Activated naive CD4-positive, alpha-beta T cell (primary cell): ENCODE data around the gene MAML3.

Experiments used
- DNase-seq, 4 experiments: peaks; one replicate each; lab custom pipeline; 2025; lab: John Stamatoyannopoulos, UW

The MAML3 gene

DNA sequence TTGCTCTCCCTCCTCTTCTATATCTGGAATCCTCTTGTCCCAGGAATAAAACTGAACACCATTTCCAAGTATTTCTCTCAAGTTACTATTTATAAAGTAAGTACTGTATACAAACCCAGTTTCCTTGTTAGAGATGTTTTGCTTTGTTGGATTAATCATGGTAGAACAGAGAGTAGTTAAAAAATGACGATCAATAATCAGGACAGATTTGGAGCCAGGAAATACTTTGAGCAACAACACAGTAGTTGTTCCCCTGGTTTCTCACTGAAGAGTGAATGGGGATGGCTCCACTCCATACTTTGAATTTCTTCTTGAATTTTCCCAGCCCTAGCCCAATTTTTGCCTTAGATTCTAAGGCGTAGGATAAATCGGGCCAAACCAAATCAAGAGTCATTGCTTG, 467.0 kb downstream of the MAML3 start:
- no peak for DNase-seq

DNA sequence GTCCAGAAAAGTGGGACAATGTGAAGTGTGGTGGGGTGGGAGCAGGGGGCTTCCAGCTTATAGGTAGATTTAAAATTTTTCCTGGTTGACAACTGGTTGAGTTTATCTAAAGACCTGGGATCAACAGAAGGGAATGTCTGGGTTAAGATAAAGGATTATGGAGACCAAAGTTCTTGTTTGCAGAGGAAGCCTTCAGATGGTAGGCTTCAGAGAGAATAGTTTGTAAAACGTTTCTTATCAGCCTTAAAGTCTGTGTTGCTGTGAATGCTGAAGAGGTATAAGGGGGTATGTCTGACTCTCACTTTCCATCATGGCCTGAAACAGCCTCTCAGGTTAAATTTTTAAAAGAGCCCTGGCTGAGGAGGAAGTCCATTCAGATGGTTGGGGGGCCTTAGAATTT, 467.9 kb downstream of the MAML3 start:
- DNase-seq: no peak

DNA sequence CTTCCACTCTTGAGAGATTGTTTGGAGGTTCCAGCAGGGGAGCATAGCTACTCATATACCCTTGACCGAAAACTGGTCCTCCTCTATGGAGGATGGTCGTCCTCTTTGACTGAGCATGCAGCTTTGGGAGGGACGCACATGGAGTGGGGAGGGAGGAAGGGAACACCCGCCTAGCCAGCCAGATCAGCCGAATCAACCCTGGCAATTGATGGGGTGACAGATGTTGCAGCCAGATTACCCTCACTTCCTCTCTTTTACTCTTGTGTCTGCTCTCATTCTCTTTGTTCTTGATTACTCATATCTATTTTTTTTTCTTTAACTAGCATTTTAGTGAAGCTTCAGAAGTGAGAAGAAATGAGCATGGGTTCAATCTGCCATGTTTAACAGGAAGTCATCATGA, 468.8 kb downstream of the MAML3 start:
- DNase-seq: no peak

DNA sequence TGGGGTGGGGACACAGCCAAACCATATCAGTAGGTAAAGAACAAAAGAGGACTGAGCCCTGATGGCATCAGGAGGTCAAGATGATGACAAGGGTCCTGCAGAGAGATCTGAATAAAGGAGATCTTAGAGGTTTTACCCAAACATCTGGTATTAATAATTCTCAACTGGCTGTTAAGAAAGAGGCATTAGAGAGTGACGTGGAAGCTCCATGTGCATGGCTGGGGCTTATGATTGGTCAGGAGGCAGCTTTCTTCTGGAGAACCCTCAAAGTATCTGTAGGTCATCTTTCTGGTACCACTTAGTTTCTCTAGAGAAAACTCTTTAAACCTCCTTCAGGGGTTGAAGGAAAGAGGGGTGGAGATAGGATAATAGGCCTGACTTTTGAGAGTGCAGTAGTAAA, 469.6 kb downstream of the MAML3 start:
- no peak for DNase-seq

DNA sequence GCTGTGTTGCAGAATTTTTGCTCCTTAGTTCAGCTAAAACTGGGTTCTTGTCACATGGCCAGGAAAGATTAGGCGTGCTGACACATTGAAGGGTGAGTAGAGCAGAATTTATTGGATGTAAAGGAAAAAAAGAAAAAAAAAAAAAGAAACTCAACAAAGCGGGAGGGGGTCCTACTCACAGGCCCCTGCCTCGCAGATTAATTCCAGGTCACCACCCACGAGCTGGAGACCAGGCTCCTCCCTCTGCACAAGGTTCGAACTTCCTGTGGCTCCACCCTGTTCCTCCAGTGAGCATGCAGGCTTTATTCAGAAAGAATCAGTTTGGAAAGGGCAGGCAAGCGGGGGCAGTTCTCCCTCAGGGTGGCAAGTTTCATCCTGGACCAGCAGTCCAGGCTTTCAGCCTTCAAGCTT, 471.2 kb downstream of the MAML3 start:
- no peak for DNase-seq

DNA sequence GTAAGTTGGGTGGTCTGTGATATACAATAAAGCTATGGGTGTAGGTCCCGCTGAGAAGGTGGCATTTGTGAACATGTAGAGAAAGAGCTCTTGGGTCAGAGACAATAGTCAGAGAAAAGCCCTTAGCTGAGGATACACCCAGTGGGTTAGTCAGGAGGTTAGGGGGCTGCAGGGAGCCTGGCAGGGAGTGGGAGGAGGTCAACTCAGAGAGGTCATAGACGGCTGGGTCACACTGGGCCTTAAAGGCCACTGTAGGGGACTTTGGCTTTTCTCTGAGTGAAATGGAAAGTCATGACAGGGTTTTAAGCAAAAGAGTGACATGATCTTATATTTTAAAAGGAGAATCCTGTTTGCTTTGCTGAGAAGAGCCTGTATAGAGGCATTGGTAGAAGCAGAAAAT, 471.7 kb downstream of the MAML3 start:
- DNase-seq: no peak

DNA sequence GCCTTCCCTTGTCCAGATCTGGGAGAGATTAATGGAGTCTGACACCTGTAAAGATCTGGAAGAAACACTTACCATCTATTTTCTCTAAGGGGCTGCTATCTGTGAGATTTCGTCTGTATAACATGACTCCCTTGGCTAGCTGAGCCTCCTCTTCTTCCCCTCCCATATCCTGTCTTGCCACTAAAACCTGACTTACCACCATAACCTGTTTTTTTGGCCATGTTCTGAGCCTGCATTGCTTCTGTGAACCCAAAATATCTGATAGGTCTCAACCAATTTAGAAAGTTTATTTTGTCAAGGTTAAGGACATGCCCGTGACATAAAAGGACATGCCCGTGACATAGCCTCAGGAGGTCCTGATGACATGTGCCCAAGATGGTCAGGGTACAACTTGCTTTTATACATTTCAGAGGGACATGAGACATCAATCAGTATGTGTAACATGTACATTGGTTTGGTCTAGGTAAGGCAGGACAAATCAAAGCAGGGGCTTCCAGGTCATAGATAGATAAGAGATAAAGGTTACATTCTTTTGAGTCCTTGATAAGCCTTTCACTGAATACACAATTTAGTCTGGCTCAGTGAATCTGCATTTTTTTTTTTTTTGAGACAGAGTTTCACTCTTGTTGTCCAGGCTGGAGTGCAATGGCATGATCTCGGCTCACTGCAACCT, 476.9 kb downstream of the MAML3 start:
- DNase-seq: no peak

DNA sequence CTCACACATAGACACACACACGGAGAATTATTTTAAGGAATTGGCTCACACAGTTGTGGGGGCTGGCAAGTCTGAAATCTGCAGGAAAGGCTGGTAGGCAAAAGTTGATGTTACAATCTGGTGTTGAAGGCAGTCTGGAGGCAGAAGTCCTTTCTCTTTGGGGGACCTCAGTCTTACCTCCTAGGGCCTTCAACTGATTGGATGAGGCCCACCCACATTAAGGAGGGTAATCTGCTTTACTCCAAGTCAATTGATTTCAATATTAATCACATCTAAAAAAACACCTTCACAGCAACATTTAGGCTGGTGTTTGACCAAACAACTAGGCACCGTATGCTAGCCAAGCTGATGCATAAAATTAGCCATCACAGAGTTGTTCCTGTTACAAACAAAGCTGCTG, 477.6 kb downstream of the MAML3 start:
- no peak for DNase-seq

DNA sequence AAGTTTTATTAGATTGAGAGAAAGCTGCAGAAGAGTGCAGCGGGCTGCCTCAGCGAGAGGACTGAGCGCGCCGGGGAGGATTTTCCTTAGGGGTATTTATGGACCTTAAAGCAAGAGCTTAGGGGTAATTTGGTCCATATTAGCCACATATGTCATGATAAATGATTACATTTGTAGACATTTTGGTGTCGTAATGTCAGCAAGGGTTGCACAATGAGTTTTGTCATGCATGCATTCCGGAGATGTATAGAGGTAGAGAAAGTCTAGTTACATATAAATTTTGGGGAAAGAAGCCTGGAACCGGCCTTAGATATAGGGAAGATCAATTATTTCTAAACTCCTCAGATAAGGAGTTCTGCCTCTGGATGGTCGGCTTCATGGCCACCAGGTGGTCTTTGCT, 478.3 kb downstream of the MAML3 start:
- no peak for DNase-seq

DNA sequence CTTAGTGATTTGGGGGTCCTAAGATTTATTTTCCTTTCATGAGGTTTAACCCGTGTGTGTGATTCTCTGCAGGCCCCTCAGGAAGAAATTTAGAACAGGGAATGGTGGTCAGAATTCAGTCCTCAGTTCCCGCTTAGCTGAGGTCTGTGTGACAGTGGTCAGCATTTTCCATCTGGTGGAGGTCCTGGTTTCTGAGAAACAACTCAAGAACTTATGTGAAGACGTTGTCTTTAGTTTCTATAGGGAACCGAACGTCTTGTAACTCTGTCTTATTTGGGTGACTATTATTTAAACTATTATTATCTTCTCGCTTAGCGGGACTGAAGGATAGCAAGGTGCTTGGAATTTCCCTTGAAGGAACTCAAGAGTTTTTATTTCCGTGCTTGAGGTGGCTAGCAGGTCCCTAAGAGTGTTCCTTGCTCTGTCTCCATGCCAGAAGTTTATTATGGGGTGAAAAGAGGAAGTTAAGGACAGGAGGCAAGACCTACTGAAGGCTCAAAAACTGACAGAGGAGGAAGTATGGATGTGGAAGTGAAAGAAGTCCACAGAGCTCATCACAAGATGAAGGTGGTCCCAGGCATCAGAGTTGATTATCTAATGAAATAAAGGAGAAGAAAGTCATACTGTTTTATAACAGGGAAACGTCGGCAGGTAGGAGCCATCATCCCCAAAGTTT, 479.0 kb downstream of the MAML3 start:
- DNase-seq: no peak

DNA sequence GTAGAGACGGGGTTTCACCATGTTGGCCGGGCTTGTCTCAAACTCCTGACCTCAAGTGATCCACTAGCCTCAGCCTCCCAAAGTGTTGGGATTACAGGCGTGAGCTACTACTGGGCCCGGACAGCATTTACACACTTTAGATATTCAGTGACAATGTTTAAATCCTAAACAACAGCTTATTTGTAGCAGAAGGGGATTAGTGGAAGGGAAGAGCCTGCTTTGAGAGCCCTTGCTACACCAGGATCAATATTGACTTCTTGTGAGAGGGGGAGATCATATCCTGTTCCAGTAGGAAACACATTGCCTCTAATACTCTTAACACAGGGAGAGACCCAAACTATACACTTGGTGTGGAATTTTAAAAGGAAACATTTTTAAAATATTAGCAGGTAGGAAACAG, 481.3 kb downstream of the MAML3 start:
- DNase-seq: no peak

DNA sequence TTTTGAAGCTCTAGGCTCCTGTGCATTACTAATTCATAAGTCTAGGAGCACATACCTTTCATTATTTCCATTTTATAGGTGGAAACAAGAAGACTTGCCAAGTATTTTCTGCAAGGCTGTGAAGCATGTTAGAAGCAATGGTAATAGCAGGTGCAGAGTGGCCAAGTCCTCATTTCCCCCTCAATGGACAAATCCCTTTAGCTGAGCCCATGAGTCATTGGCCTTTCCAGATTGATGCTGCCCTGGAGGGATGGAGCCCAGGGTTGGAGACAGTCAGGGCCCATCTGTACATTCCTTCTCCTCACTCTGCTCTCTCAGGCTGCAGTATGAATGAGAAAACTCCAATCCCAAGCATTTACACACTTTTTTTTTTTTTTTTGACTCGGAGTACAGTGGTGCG, 481.8 kb downstream of the MAML3 start:
- no peak for DNase-seq

DNA sequence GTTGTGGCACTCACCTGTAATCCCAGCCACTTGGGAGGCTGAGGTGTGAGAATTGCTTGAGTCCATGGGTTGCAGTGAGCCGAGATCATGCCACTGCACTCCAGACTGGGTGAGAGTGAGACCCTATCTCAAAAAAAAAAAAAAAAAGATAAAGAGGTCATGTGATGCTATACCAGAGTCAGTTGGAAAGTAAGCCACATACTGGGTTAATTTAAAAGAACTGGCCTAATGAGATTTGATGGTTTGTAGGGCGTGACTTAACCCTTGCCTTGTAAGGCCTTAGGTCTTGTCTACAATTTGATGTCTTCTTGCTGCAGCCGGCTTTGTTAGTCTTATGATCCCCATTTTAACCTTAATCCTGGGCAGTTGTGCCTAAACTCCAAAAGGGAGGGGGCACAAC, 483.2 kb downstream of the MAML3 start:
- DNase-seq: no peak

DNA sequence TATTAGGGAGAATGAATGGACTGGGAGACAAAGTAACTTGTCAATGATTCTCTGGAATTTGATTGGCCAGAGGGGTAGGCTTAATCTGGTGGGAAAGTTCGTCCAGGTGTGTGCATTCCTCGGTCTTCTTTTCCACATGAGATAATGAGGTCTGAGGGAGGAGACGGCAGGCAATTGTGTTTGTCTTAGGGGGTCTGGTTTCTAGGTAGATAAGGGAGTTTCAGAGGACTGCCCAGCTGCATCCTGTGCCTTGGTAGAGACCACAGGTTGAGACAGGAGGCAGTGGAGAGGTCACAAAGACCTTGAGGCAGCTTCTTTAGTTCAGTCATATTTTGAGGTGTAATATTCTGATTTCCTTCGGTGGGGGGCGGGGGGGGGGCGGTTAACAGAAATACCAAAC, 484.1 kb downstream of the MAML3 start:
- no peak for DNase-seq

DNA sequence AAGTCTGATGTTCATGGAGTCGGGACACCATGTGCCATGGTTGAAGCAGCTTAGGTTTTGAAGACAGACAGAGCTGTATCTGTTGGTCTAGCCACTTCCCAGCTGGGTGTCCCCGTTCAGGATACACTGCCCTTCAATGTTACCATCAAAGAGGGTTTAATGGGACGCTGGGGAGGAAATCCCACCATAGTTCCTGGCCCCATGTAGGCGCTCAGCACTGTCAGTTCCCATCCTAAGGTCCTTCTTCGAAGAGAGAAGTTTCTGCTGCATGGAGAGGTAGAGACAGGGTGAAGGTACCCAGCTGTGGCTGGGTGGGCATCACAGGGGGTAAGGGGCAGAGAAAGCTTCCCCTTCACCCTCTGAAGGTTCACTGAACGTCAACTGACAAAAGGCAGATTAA, 484.6 kb downstream of the MAML3 start:
- DNase-seq: no peak

DNA sequence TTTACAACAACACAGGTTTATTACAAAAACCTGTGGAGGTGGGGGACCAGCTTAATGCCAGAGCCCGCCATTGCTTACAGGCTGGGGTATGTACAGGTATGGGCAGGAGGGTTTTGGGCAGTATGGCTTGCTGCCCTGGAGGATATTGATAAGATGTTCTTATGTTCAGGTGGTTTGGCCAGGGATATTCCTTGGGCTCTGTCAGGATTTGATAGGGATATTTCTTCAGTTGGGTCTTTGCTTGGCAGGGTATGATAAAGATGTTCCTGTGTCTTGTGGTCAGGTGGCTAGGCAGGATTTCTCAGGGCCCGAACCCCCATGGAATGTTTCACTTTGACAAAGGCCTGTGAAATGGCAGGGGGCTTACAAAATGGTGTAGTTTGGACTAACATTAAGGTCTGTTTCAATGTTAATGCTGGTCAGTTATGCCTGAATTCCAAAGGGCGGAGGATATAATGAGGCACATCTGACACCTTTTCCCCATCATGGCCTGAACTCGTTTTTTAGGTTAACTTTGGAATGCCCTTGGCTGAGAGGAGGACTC, 485.3 kb downstream of the MAML3 start:
- DNase-seq: no peak

DNA sequence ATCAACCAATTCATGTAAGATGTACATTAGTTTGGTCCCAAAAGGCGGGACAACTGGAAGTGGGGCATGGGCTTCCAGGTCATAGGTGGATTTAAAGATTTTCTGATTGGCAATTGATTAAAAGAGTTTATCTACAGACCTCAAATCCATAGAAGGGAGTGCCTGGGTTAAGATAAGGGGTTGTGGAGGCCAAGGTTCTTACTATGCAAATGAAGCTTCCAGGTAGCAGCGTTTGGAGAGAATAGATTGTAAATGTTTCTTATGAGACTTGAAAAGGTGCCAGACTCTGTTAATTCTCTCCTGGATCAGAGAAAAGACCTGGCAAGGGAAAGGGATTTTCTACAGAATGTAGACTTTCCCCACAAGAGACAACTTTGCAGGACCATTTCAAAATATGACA, 485.9 kb downstream of the MAML3 start:
- DNase-seq: no peak
